Kidney glomerular epithelial cell (primary cell): ENCODE measurements around the gene C19orf12.

Source experiments
- DNase-seq: peaks from one replicate; lab custom pipeline; 2025; lab: John Stamatoyannopoulos, UW

The C19orf12 gene

GRCh38 chr19:29663861-29664752 is 51.0 kb downstream of the C19orf12 start:
- DNase-seq = no peak

- peak; percentile 37 for DNase-seq
These were observed 52.3 kb downstream of the C19orf12 start for GRCh38 chr19:29662604-29663404.

- peak; percentile 39 for DNase-seq
These were observed 52.8 kb downstream of the C19orf12 start for GRCh38 chr19:29662278-29662603.

- no peak for DNase-seq
These were observed 54.2 kb downstream of the C19orf12 start for GRCh38 chr19:29660835-29661234.

- no peak for DNase-seq
These were observed 56.7 kb downstream of the C19orf12 start for GRCh38 chr19:29658221-29658991.

- no peak for DNase-seq
These were observed 59.3 kb downstream of the C19orf12 start for GRCh38 chr19:29655648-29656335.

GRCh38 chr19:29653398-29653797 is 61.7 kb downstream of the C19orf12 start:
- DNase-seq = no peak

- DNase-seq = no peak
These were observed 63.3 kb downstream of the C19orf12 start for GRCh38 chr19:29651622-29652394.

- DNase-seq = no peak
These were observed 64.2 kb downstream of the C19orf12 start for GRCh38 chr19:29650772-29651387.
